Kidney epithelial cell (primary cell): ENCODE results near the gene CNTNAP2. TPM values are rescaled to one million over a fixed set of nuclear protein-coding genes. Genes with fewer than 3 reads are reported as not detected.

Experiments used
- DNase-seq: peaks from one replicate; pipeline ENCODE4 v3.0.0-alpha.2; 2010; ENCODE audit warnings: low read depth
- H3K27me3 ChIP-seq: 2 replicates; pipeline ENCODE4 v1.6.0; 2011; ENCODE audit warnings: low read length; ENCODE audit not compliant: control insufficient read depth, insufficient read depth
- H3K36me3 ChIP-seq: 2 replicates; pipeline ENCODE4 v1.5.1; 2011; ENCODE audit warnings: low read length; ENCODE audit not compliant: control insufficient read depth, insufficient read depth
- H3K4me3 ChIP-seq: 2 replicates; pipeline ENCODE4 v1.5.1; 2011; ENCODE audit warnings: low read depth, mild to moderate bottlenecking, control low read depth, low read length
- CTCF ChIP-seq: IDR thresholded peaks from 2 replicates; pipeline ENCODE4 v1.5.1; 2011; ENCODE audit warnings: mild to moderate bottlenecking, moderate library complexity, low read length, control low read depth, inconsistent platforms; ENCODE audit not compliant: insufficient read depth, poor library complexity, severe bottlenecking
- total RNA-seq: library from RNA; depleted of rRNA; stranded (reverse); fragments of >200 nt; gene quantifications from 2 replicates; pipeline ENCODE4 v1.2.3, GENCODE V29; 2015

CNTNAP2 gene
- total RNA-seq, 1 donor from 2014 or later, result 14.0 TPM

GRCh38 chr7:147653456-147653855 is 1536.9 kb downstream of the CNTNAP2 start:
- no peaks in the 10 kb centered on the region for H3K36me3 ChIP-seq
- H3K27me3 ChIP-seq, result no peaks in the 10 kb centered on the region
- no peak for TF ChIP-seq CTCF
- DNase-seq, result no peak
- H3K4me3 ChIP-seq, result no peak overlapping the region

GRCh38 chr7:147658392-147658967 is 1541.9 kb downstream of the CNTNAP2 start:
- TF ChIP-seq CTCF, result no peak
- DNase-seq, result no peak
- Histone ChIP-seq H3K27me3 (no peaks in the 10 kb centered on the region), H3K4me3 (no peak overlapping the region), H3K36me3 (no peaks in the 10 kb centered on the region)

DNA sequence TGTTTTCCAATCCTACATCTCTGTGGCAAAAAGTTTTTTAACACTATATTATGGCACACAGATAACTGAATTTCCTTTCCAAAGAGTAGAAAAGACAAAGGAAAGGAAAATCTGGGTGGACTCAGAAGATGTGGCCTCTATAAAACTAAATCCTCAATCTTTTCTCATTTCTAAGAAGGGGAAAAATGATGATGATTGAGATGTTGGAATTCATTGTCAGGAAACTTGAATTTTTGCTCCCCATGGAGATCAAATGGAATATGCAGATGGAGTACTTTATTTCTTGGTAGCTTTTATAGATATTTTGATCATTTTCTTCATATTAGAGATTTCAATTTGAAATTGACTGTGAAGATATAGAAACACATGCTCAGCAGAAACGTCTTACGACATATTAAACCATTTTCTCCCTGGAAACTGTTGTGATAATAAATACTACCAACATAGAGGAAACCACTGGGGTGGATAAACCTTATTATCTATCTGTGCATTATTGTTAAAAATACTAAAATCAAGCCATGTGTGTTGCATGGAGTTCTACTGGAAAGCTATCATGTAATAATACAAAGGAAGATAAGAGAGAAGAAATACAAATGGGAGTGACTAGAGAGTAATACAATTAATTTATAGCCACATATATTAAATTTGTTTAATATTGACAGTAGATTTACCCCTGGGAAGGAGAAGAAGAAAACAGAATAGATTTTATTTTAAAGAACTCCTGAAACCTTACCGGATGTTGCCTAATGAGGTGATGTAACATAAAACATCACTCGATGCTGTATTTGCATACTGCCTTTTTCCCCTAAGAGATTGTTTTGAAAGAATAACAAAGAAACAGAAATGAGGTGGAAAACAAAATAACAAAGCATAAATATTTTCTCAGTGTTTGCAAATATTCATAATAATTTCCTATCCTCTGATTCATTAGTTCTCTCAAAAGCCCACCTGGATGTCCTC is 1542.7 kb downstream of the CNTNAP2 start:
- DNase-seq, result no peak
- Histone ChIP-seq H3K27me3 (no peaks in the 10 kb centered on the region), H3K4me3 (no peak overlapping the region), H3K36me3 (no peaks in the 10 kb centered on the region)
- no peak for TF ChIP-seq CTCF

- no peak for DNase-seq
- H3K27me3 ChIP-seq, result no peaks in the 10 kb centered on the region
- TF ChIP-seq CTCF, result no peak
- H3K4me3 ChIP-seq, result no peak overlapping the region
- no peaks in the 10 kb centered on the region for H3K36me3 ChIP-seq
Observed at GRCh38 chr7:147664541-147664940, 1547.9 kb downstream of the CNTNAP2 start.

DNA sequence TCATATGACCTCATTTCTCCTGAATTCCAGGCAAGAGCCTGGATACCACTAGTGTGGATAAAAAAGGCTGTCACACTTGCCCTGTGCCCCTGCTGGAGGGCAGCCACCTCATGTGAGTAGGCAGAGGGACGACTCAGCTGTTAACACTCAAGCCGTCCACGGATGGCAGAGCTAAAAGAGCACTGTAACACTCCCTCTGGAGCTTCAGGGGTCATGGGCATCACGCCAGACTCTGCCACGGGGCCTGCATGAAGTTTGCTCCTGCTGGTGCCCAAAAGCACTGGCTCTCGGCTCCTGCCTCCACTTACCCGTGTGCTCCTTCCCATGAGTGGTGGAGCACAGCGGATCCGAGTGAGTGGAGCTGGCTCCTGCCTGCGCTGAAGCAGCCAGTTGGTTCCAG is 1554.2 kb downstream of the CNTNAP2 start:
- DNase-seq, result no peak
- no peak for TF ChIP-seq CTCF
- H3K4me3 ChIP-seq, result no peak overlapping the region
- H3K36me3 ChIP-seq, result no peaks in the 10 kb centered on the region
- H3K27me3 ChIP-seq, result no peaks in the 10 kb centered on the region
